ENCODE data around the gene EPB41L2.

Gene EPB41L2

GRCh38 chr6:130829333-130829910, 233.6 kb downstream of the EPB41L2 start:
- H3K9me3 ChIP-seq (ENCODE audit: control insufficient read depth, low read length): no peaks in the 10 kb centered on the region
- H3K27ac ChIP-seq: no peak overlapping the region
- no peaks in the 10 kb centered on the region for H3K4me1 ChIP-seq
- H3K9ac ChIP-seq: no peak overlapping the region
- no peak overlapping the region for H2AFZ ChIP-seq
- H3K36me3 ChIP-seq (ENCODE audit: control insufficient read depth, insufficient read depth, low read length): no peaks in the 10 kb centered on the region
- no peak for TF ChIP-seq CTCF (IDR thresholded peaks at IDR 0.05)
- H3K4me3 ChIP-seq (ENCODE audit: low read depth, low read length): no peak overlapping the region
- no peaks in the 10 kb centered on the region for H3K79me2 ChIP-seq
- H3K4me2 ChIP-seq (ENCODE audit: low read length): no peak overlapping the region
- H3K27me3 ChIP-seq (ENCODE audit: control insufficient read depth, insufficient read depth, low read length): no peaks in the 10 kb centered on the region

GRCh38 chr6:130827247-130828149, 235.5 kb downstream of the EPB41L2 start, which contains the start of gene SMLR1:
Gene SMLR1, plus strand, starts transcription at chr6:130827406. Its CDS starts 8 bp downstream, at chr6:130827414.
- no peak within 1 kb of the TSS for H3K9ac ChIP-seq
- no peak for TF ChIP-seq CTCF (IDR thresholded peaks at IDR 0.05)

GRCh38 chr6:130826442-130827246, 236.4 kb downstream of the EPB41L2 start:
- Histone ChIP-seq H3K4me1 (no peaks in the 10 kb centered on the region), H3K9me3 (ENCODE audit: control insufficient read depth, low read length) (no peaks in the 10 kb centered on the region), H3K27me3 (ENCODE audit: control insufficient read depth, insufficient read depth, low read length) (no peaks in the 10 kb centered on the region), H3K4me3 (ENCODE audit: low read depth, low read length) (no peak overlapping the region), H3K9ac (no peak overlapping the region), H3K36me3 (ENCODE audit: control insufficient read depth, insufficient read depth, low read length) (no peaks in the 10 kb centered on the region), H3K79me2 (no peaks in the 10 kb centered on the region), H2AFZ (no peak overlapping the region), H3K4me2 (ENCODE audit: low read length) (no peak overlapping the region), H3K27ac (no peak overlapping the region)
- TF ChIP-seq CTCF (IDR thresholded peaks at IDR 0.05): no peak

More at GRCh38 chr6:130827247-130828149, 235.5 kb downstream of the EPB41L2 start, which contains the start of gene SMLR1:
- Histone ChIP-seq H3K4me2 (ENCODE audit: low read length) (no peak within 1 kb of the TSS), H3K36me3 (ENCODE audit: control insufficient read depth, insufficient read depth, low read length) (no peaks in the 10 kb centered on the region), H3K27ac (no peak within 1 kb of the TSS), H3K4me1 (no peaks in the 10 kb centered on the region), H3K27me3 (ENCODE audit: control insufficient read depth, insufficient read depth, low read length) (no peaks in the 10 kb centered on the region), H2AFZ (no peak within 1 kb of the TSS), H3K9me3 (ENCODE audit: control insufficient read depth, low read length) (no peaks in the 10 kb centered on the region), H3K79me2 (no peaks in the 10 kb centered on the region), H3K4me3 (ENCODE audit: low read depth, low read length) (no peak within 1 kb of the TSS)

- no peak overlapping the region for H3K4me3 ChIP-seq (ENCODE audit: low read depth, low read length)
These were observed 237.1 kb downstream of the EPB41L2 start for GRCh38 chr6:130825772-130826441.

More at GRCh38 chr6:130825772-130826441, 237.1 kb downstream of the EPB41L2 start:
- no peak overlapping the region for H3K27ac ChIP-seq
- H3K36me3 ChIP-seq (ENCODE audit: control insufficient read depth, insufficient read depth, low read length): no peaks in the 10 kb centered on the region
- H2AFZ ChIP-seq: no peak overlapping the region
- H3K9ac ChIP-seq: no peak overlapping the region
- no peaks in the 10 kb centered on the region for H3K27me3 ChIP-seq (ENCODE audit: control insufficient read depth, insufficient read depth, low read length)
- H3K4me1 ChIP-seq: no peaks in the 10 kb centered on the region
- H3K4me2 ChIP-seq (ENCODE audit: low read length): no peak overlapping the region
- no peaks in the 10 kb centered on the region for H3K9me3 ChIP-seq (ENCODE audit: control insufficient read depth, low read length)
- no peaks in the 10 kb centered on the region for H3K79me2 ChIP-seq
- TF ChIP-seq CTCF (IDR thresholded peaks at IDR 0.05): no peak
